ENCODE results near the gene GPN3.
A peak's percentile ranks its signal among the peaks of the same experiment; 100 is the strongest.

Gene GPN3

DNA sequence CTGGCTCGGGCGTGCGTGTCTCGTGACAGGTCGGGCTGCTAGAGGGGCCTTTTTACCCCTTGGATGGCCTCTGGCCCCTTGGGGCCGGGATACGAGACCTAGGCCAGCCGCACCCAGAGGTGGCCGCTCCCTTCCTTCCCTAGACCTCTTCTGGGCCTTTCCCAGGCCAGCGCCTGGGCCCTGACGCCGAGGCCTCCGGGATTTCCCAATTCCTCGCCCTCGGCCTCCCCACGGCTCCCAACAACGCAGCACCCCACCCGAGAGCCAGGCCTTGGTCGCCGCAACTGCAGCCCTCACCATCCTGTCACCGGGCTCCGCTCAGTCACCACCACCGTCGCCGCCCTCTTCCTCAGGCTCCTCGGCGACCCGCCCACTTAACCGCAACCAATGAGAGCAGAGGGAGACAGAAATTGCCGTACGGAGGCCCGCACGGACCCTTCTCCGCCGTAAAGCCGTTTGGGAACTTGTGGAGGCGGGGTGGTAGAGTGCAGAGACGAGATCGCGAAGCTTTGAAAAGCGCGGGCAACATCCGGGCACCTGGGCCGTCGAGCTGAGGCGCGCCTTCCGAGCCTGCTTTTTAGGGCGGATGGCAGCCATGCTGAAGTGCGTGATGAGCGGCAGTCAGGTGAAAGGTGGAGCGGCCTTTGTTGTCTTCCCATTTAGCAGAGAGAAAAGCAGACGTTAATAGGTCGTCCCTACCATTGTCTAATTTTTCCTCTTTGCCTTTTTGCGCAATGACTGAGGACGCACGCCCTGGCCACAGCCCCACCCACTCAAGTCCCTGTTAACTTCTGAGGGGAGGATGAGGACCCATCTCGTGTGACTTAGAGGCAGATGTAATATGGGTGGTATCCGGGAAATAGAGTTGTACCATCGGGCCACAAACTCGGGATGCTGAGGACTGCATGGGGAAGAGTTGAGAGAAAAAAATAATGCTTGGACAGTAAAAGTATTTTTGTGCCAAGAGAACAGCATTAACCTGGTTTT lies 34.0 kb upstream of the GPN3 start, which contains the start of the genes RAD9B and VPS29:
Gene RAD9B, plus strand, starts transcription at position 580 of the 987 bp plus-strand sequence. Its CDS starts 7 bp downstream, at position 587.
Gene VPS29, minus strand, starts transcription at position 360 of the 987 bp plus-strand sequence. Its CDS starts 60 bp downstream, at position 300.
- TF ChIP-seq ZNF8 (CRISPR knock-in tag; IDR thresholded peaks at IDR 0.05) (peak; percentile 60; the same call in 1 of the 2 replicates), RARB (CRISPR knock-in tag; IDR thresholded peaks at IDR 0.05) (no peak), ZFP3 (CRISPR knock-in tag; IDR thresholded peaks at IDR 0.05) (peak; percentile 88), ZFP30 (CRISPR knock-in tag; IDR thresholded peaks at IDR 0.05) (no peak), TOX (CRISPR knock-in tag; IDR thresholded peaks at IDR 0.05; ENCODE audit: borderline replicate concordance) (no peak), PPARA (CRISPR knock-in tag; IDR thresholded peaks at IDR 0.05; ENCODE audit: borderline replicate concordance) (no peak; the same call in 1 of the 2 replicates), TCF4 (CRISPR knock-in tag; IDR thresholded peaks at IDR 0.05; ENCODE audit: borderline replicate concordance) (no peak), GLIS3 (CRISPR knock-in tag; IDR thresholded peaks at IDR 0.05) (0 out of 2 replicates have a peak, but pooled peaks have one; percentile 25), SNAI2 (CRISPR knock-in tag; IDR thresholded peaks at IDR 0.05) (0 out of 2 replicates have a peak, but pooled peaks have one; percentile 60), ZNF565 (CRISPR knock-in tag; conservative IDR thresholded peaks at IDR 0.05; ENCODE audit: low read depth) (peak; percentile 77; the same call in 1 of the 2 replicates), ZC3H10 (CRISPR knock-in tag; IDR thresholded peaks at IDR 0.05) (no peak), ESRRG (CRISPR knock-in tag; IDR thresholded peaks at IDR 0.05) (no peak), CSDC2 (CRISPR knock-in tag; IDR thresholded peaks at IDR 0.05) (peak; percentile 90)
- TF ChIP-seq, protein P1, sequence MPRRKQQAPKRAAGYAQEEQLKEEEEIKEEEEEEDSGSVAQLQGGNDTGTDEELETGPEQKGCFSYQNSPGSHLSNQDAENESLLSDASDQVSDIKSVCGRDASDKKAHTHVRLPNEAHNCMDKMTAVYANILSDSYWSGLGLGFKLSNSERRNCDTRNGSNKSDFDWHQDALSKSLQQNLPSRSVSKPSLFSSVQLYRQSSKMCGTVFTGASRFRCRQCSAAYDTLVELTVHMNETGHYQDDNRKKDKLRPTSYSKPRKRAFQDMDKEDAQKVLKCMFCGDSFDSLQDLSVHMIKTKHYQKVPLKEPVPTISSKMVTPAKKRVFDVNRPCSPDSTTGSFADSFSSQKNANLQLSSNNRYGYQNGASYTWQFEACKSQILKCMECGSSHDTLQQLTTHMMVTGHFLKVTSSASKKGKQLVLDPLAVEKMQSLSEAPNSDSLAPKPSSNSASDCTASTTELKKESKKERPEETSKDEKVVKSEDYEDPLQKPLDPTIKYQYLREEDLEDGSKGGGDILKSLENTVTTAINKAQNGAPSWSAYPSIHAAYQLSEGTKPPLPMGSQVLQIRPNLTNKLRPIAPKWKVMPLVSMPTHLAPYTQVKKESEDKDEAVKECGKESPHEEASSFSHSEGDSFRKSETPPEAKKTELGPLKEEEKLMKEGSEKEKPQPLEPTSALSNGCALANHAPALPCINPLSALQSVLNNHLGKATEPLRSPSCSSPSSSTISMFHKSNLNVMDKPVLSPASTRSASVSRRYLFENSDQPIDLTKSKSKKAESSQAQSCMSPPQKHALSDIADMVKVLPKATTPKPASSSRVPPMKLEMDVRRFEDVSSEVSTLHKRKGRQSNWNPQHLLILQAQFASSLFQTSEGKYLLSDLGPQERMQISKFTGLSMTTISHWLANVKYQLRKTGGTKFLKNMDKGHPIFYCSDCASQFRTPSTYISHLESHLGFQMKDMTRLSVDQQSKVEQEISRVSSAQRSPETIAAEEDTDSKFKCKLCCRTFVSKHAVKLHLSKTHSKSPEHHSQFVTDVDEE (CRISPR knock-in tag; IDR thresholded peaks at IDR 0.05), result peak; percentile 68; the same call in 1 of the 2 replicates
- TF ChIP-seq, protein P2, sequence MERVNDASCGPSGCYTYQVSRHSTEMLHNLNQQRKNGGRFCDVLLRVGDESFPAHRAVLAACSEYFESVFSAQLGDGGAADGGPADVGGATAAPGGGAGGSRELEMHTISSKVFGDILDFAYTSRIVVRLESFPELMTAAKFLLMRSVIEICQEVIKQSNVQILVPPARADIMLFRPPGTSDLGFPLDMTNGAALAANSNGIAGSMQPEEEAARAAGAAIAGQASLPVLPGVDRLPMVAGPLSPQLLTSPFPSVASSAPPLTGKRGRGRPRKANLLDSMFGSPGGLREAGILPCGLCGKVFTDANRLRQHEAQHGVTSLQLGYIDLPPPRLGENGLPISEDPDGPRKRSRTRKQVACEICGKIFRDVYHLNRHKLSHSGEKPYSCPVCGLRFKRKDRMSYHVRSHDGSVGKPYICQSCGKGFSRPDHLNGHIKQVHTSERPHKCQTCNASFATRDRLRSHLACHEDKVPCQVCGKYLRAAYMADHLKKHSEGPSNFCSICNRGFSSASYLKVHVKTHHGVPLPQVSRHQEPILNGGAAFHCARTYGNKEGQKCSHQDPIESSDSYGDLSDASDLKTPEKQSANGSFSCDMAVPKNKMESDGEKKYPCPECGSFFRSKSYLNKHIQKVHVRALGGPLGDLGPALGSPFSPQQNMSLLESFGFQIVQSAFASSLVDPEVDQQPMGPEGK (CRISPR knock-in tag; IDR thresholded peaks at IDR 0.05; ENCODE audit: borderline replicate concordance), result no peak
- TF ChIP-seq, protein P3, sequence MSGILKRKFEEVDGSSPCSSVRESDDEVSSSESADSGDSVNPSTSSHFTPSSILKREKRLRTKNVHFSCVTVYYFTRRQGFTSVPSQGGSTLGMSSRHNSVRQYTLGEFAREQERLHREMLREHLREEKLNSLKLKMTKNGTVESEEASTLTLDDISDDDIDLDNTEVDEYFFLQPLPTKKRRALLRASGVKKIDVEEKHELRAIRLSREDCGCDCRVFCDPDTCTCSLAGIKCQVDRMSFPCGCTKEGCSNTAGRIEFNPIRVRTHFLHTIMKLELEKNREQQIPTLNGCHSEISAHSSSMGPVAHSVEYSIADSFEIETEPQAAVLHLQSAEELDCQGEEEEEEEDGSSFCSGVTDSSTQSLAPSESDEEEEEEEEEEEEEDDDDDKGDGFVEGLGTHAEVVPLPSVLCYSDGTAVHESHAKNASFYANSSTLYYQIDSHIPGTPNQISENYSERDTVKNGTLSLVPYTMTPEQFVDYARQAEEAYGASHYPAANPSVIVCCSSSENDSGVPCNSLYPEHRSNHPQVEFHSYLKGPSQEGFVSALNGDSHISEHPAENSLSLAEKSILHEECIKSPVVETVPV (CRISPR knock-in tag; IDR thresholded peaks at IDR 0.05), result no peak
- ATAC-seq, result peak; percentile 98

DNA sequence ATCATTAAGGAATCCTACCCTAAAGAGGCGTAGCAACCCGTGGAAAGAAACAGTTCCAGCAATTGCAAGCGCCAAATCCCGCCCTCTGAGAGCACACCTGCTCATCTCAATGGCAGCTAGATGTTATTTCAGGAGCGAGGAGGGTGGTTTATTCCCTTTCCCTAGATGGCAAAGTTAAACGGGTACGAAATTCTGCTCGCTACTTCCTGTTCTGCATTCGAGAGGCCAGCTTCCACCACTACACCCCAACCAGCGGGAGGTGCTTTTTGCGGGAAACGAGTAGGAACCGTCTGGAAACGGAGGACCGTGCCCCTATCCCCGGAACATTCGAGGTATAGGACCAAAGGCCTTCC lies 33.3 kb upstream of the GPN3 start:
- peak; percentile 69 for ATAC-seq
- TF ChIP-seq ZC3H10 (CRISPR knock-in tag; IDR thresholded peaks at IDR 0.05) (no peak), ZNF8 (CRISPR knock-in tag; IDR thresholded peaks at IDR 0.05) (no peak), CSDC2 (CRISPR knock-in tag; IDR thresholded peaks at IDR 0.05) (no peak), TOX (CRISPR knock-in tag; IDR thresholded peaks at IDR 0.05; ENCODE audit: borderline replicate concordance) (no peak), OSR1 (CRISPR knock-in tag; IDR thresholded peaks at IDR 0.05) (no peak), SNAI2 (CRISPR knock-in tag; IDR thresholded peaks at IDR 0.05) (no peak), ARNTL (CRISPR knock-in tag; IDR thresholded peaks at IDR 0.05; ENCODE audit: borderline replicate concordance, low read depth) (no peak), ISL1 (CRISPR knock-in tag; IDR thresholded peaks at IDR 0.05) (no peak), TCF4 (CRISPR knock-in tag; IDR thresholded peaks at IDR 0.05; ENCODE audit: borderline replicate concordance) (no peak), ZNF565 (CRISPR knock-in tag; conservative IDR thresholded peaks at IDR 0.05; ENCODE audit: low read depth) (no peak)
- TF ChIP-seq, protein P1 (CRISPR knock-in tag; IDR thresholded peaks at IDR 0.05), result no peak
- TF ChIP-seq, protein P4, sequence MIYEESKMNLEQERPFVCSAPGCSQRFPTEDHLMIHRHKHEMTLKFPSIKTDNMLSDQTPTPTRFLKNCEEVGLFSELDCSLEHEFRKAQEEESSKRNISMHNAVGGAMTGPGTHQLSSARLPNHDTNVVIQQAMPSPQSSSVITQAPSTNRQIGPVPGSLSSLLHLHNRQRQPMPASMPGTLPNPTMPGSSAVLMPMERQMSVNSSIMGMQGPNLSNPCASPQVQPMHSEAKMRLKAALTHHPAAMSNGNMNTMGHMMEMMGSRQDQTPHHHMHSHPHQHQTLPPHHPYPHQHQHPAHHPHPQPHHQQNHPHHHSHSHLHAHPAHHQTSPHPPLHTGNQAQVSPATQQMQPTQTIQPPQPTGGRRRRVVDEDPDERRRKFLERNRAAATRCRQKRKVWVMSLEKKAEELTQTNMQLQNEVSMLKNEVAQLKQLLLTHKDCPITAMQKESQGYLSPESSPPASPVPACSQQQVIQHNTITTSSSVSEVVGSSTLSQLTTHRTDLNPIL (CRISPR knock-in tag; IDR thresholded peaks at IDR 0.05; ENCODE audit: low read depth), result no peak
